K562 (cell line): ENCODE data around the gene FITM2. TPM values are rescaled to one million over a fixed set of nuclear protein-coding genes. Genes with fewer than 3 reads are reported as not detected.
A peak's percentile ranks its signal among the peaks of the same experiment; 100 is the strongest.

ENCODE experiments used
- ATAC-seq: fragments of 200-7000 bp; cut with Tn5 transposase; 3 replicates; pipeline ENCODE4 v1.9.1; 2020; ENCODE audit warnings: moderate library complexity
- BruUV-seq: library from RNA; stranded (reverse); fragments of 400-500 nt; replicated peaks from 2 replicates; lab custom pipeline; 2021; lab: Mats Ljungman, UMichigan
- CTCF ChIA-PET: fragments of 300-600 bp; formaldehyde crosslinking; extraction: SDS; loops from one replicate; lab custom pipeline; 2021; ENCODE audit warnings: low intra/inter-chr PET ratio; lab: Yijun Ruan, JAX
- POLR2A ChIA-PET: fragments of 300-600, 350-650 bp; sonication (Branson Sonifier 250); formaldehyde crosslinking; extraction: SDS; loops from one replicate; lab custom pipeline; 2021; ENCODE audit warnings: antibody characterized with exemption, inconsistent platforms; lab: Yijun Ruan, JAX
- DNase-seq, 4 experiments: peaks; one replicate each; pipeline versions ENCODE4 v3.0.0 to v3.0.0-alpha.2; 2011 to 2018; ENCODE audit warnings: low spot score in 3 of 4, mixed read lengths in 3 of 4; ENCODE audit errors: extremely low read depth in 1 of 4
- FAIRE-seq: peaks from 2 replicates; lab custom pipeline; 2011; peaks lifted over from hg19 to GRCh38; lab: Jason Lieb, UNC
- H2AFZ ChIP-seq: 2 replicates; pipeline ENCODE4 v1.6.0; 2011; ENCODE audit warnings: low read depth, low read length, control low read depth, inconsistent platforms
- H3K27ac ChIP-seq: fragments of 200-600 bp; 3 replicates; pipeline ENCODE4 v1.8.0; 2011; ENCODE audit warnings: low read depth, mild to moderate bottlenecking, control low read depth, inconsistent platforms, low read length, moderate library complexity, mixed read lengths; ENCODE audit errors: extremely low read depth
- H3K27me3 ChIP-seq, 2 experiments: fragments of 300-600 bp in 1 of 2; 2 replicates in 1 of 2; 3 replicates in 1 of 2; pipeline versions ENCODE4 v1.6.0 to v1.8.0; 2011; ENCODE audit warnings: inconsistent platforms in 2 of 2, low read length in 2 of 2, mild to moderate bottlenecking in 1 of 2, mixed read lengths in 1 of 2, moderate library complexity in 1 of 2; ENCODE audit not compliant: control insufficient read depth in 2 of 2, insufficient read depth in 2 of 2
- H3K36me3 ChIP-seq: fragments of 300-600 bp; 3 replicates; pipeline ENCODE4 v1.8.0; 2011; ENCODE audit warnings: mild to moderate bottlenecking, low read length, inconsistent platforms; ENCODE audit not compliant: control insufficient read depth, insufficient read depth
- H3K4me1 ChIP-seq, 2 experiments: fragments of 200-600 bp in 1 of 2; replicated peaks in 1 of 2; 2 replicates in 1 of 2; 3 replicates in 1 of 2; pipeline versions ENCODE4 v1.5.1 to v1.8.0; 2011; ENCODE audit warnings: inconsistent platforms in 2 of 2, low read length in 2 of 2, mild to moderate bottlenecking in 1 of 2, mixed read lengths in 1 of 2, moderate library complexity in 1 of 2; ENCODE audit not compliant: control insufficient read depth in 2 of 2, insufficient read depth in 2 of 2
- H3K4me2 ChIP-seq: 2 replicates; pipeline ENCODE4 v1.6.1; 2011; ENCODE audit warnings: low read length, control low read depth, inconsistent platforms, mixed read lengths; ENCODE audit not compliant: insufficient read depth
- H3K4me3 ChIP-seq: fragments of 200-600 bp; sonication (generic), shearing (Covaris generic); 2 replicates; pipeline ENCODE4 v1.5.1; 2016; ENCODE audit warnings: control low read depth, inconsistent platforms
- H3K79me2 ChIP-seq: fragments of 200-600 bp; 3 replicates; pipeline ENCODE4 v1.8.0; 2011; ENCODE audit warnings: low read length, inconsistent platforms; ENCODE audit not compliant: control insufficient read depth, insufficient read depth
- H3K9ac ChIP-seq, 2 experiments: 2 replicates each; pipeline versions ENCODE4 v1.6.0 to v1.6.1; 2011; ENCODE audit warnings: low read depth in 2 of 2, low read length in 2 of 2, control low read depth in 1 of 2, inconsistent platforms in 1 of 2, mild to moderate bottlenecking in 1 of 2, mixed read lengths in 1 of 2; ENCODE audit not compliant: insufficient read depth in 1 of 2
- H3K9me1 ChIP-seq: one replicate; pipeline ENCODE4 v1.6.0; 2011; ENCODE audit warnings: inconsistent platforms, mild to moderate bottlenecking, low read length, moderate library complexity; ENCODE audit not compliant: control insufficient read depth, insufficient read depth
- H3K9me3 ChIP-seq: replicated peaks from 2 replicates; pipeline ENCODE4 v1.5.1; 2011; ENCODE audit warnings: low read depth, low read length, inconsistent platforms; ENCODE audit not compliant: control insufficient read depth, insufficient read depth
- H4K20me1 ChIP-seq: replicated peaks from 2 replicates; pipeline ENCODE4 v1.6.1; 2011; ENCODE audit warnings: low read length, inconsistent platforms, mixed read lengths; ENCODE audit not compliant: control insufficient read depth, insufficient read depth
- ATF1 ChIP-seq, 2 experiments: fragments of 450-650 bp in 1 of 2; IDR thresholded peaks; 2 replicates each; pipeline ENCODE4 v1.6.1; 2016; ENCODE audit warnings: missing compliant biosample characterization in 1 of 2, missing genetic modification characterization in 1 of 2
- EP400 ChIP-seq: fragments of 450-650 bp; IDR thresholded peaks from 2 replicates; pipeline ENCODE4 v1.6.1; 2017; ENCODE audit warnings: antibody characterized with exemption, mild to moderate bottlenecking, moderate library complexity
- KAT2B ChIP-seq: IDR thresholded peaks from one replicate; pipeline ENCODE4 v1.6.1; 2012; ENCODE audit warnings: low read depth, mild to moderate bottlenecking, control low read depth, inconsistent platforms, low read length, moderate library complexity
- NELFE ChIP-seq: IDR thresholded peaks from 2 replicates; pipeline ENCODE4 v1.6.1; 2011; ENCODE audit warnings: mild to moderate bottlenecking; ENCODE audit not compliant: insufficient read depth, insufficient read length
- TEAD4 ChIP-seq, 2 experiments: sonication (generic) in 1 of 2; formaldehyde crosslinking in 1 of 2; IDR thresholded peaks; 2 replicates each; pipeline versions ENCODE4 v1.6.1 to v1.8.0; 2012 to 2022; ENCODE audit warnings: borderline replicate concordance in 1 of 2, inconsistent platforms in 1 of 2, low read length in 1 of 2, mild to moderate bottlenecking in 1 of 2, missing genetic modification reagents in 1 of 2
- ZNF311 ChIP-seq: fragments of 250-450 bp; sonication (Bioruptor Pico); IDR thresholded peaks from 2 replicates; pipeline ENCODE4 v1.4.0; 2020; ENCODE audit warnings: mild to moderate bottlenecking, moderate library complexity
- ZZZ3 ChIP-seq: fragments of 450-650 bp; IDR thresholded peaks from 2 replicates; pipeline ENCODE4 v1.6.1; 2016; ENCODE audit warnings: antibody characterized with exemption, mild to moderate bottlenecking, moderate library complexity
- WGBS: fragments of 100-300 bp; shearing (Covaris generic); methylation state at CpG from one replicate; pipeline ENCODE4 v1.1.6; 2016; ENCODE audit warnings: low coverage, mixed read lengths; ENCODE audit not compliant: insufficient coverage; ENCODE audit errors: missing lambda C conversion rate; 5-methylcytosine and 5-hydroxymethylcytosine counted together
- in situ Hi-C: fragments of 300-500 bp; cut with MboI; formaldehyde crosslinking; loops from 4 replicates; pipeline ENCODE4 v1.15.0; 2018; ENCODE audit warnings: inconsistent platforms, mixed read lengths
- intact Hi-C: fragments of 100-400 bp; cut with micrococcal nuclease; formaldehyde crosslinking; loops from 2 replicates; pipeline ENCODE4 v1.14.2; 2022
- polyA plus RNA-seq, 8 experiments: library from polyadenylated mRNA; depleted of rRNA in 4 of 8; stranded (reverse) in 5 of 8; unstranded in 3 of 8; fragments of >200 nt; fragmentation: Nextera tagmentation in 2 of 8; fragmentation: Illumina TruSeq in 1 of 8; extraction: Ambion mirVana in 2 of 8; extraction: Trizol in 1 of 8; gene quantifications; 2 replicates each; pipeline versions ENCODE4 v1.2.1 to v1.2.3, GENCODE V29; 2011 to 2014; ENCODE audit warnings: inconsistent platforms in 1 of 8, missing spikeins in 1 of 8
- total RNA-seq, 7 experiments: library from RNA; depleted of rRNA in 6 of 7; stranded (reverse); fragments of >200 nt in 6 of 7; fragmentation: Illumina TruSeq in 2 of 7; extraction: Trizol in 2 of 7; gene quantifications; 2 replicates each; pipeline versions ENCODE4 v1.2.1 to v1.2.3, GENCODE V29; 2011 to 2021; ENCODE audit warnings: low replicate concordance in 1 of 7

Gene FITM2
- total and polyA plus RNA-seq, 9 of the 15 experiments (the other 6 are each of a cell fraction or from before 2014, with no cell fraction given): 0.64 to 2.8 (median 1.8) TPM

- Histone ChIP-seq H4K20me1 (no peaks in the 10 kb centered on the region), H3K27me3 (peaks cover 12 to 22% of the 10 kb centered on the region in 2 experiments; a peak in 4 of 5 replicates), H3K9me1 (no peaks in the 10 kb centered on the region), H3K36me3 (no peaks in the 10 kb centered on the region), H3K9ac (peak overlapping the region in 1 of 2 experiments; percentile 17; a peak in 1 of 4 replicates), H3K79me2 (no peaks in the 10 kb centered on the region), H3K4me3 (no peak overlapping the region), H3K4me2 (no peak overlapping the region), H3K27ac (no peak overlapping the region), H3K9me3 (no peaks in the 10 kb centered on the region), H2AFZ (no peak overlapping the region), H3K4me1 (peaks cover 0 to 3% of the 10 kb centered on the region in 2 experiments; a peak in 2 of 5 replicates)
- in situ Hi-C loops: no loop called here
- ChIA-PET POLR2A (interaction anchor here (1.0 kb wide), 1 partner anchor 84 kb away, joined by 3 read pairs; no protein-coding TSS in a partner anchor), CTCF (no interaction called here)
- intact Hi-C loops: no loop called here
- TF ChIP-seq TEAD4 (IDR thresholded peaks at IDR 0.05; ENCODE audit: low read length) (no peak), TEAD4 (CRISPR knock-in tag; IDR thresholded peaks at IDR 0.05; ENCODE audit: borderline replicate concordance) (no peak), KAT2B (no peak), EP400 (no peak), ZNF311 (CRISPR knock-in tag) (no peak), NELFE (no peak), ZZZ3 (no peak), ATF1 (CRISPR knock-in tag; IDR thresholded peaks at IDR 0.05) (no peak), ATF1 (tag; IDR thresholded peaks at IDR 0.05) (no peak)
- BruUV-seq: no TSS peak
- ATAC-seq: no peak
- WGBS: 2% methylated on average over 6 of the region's 6 CpGs
- DNase-seq: no peak
- no peak for FAIRE-seq
Observed at GRCh38 chr20:44350567-44350966, 39.6 kb upstream of the FITM2 start.
